Thymus (tissue), 14 donors: ENCODE measurements around the gene TMEM247. TPM values are rescaled to one million over a fixed set of nuclear protein-coding genes. Genes with fewer than 3 reads are reported as not detected.

Source experiments
- DNase-seq, 9 donors: peaks; one replicate each; pipeline ENCODE4 v3.0.0-alpha.2; 2013; ENCODE audit warnings: low spot score in 9 of 9, low read depth in 6 of 9, missing footprints in 1 of 9
- H3K27ac ChIP-seq, 2 donors: one replicate each; pipeline ENCODE4 v1.5.1; 2013; ENCODE audit warnings: control low read depth in 1 of 2, low read depth in 1 of 2, low read length in 1 of 2, mild to moderate bottlenecking in 1 of 2, moderate library complexity in 1 of 2
- H3K27me3 ChIP-seq, 2 donors: one replicate each; pipeline ENCODE4 v1.5.1; 2013; ENCODE audit warnings: low read length in 1 of 2; ENCODE audit not compliant: control insufficient read depth in 2 of 2, insufficient read depth in 1 of 2
- H3K36me3 ChIP-seq, 2 donors: one replicate each; pipeline ENCODE4 v1.5.1; 2013; ENCODE audit warnings: low read length in 1 of 2, mild to moderate bottlenecking in 1 of 2, moderate library complexity in 1 of 2; ENCODE audit not compliant: control insufficient read depth in 2 of 2, insufficient read depth in 2 of 2
- H3K4me1 ChIP-seq, 2 donors: one replicate each; pipeline ENCODE4 v1.5.1; 2013; ENCODE audit warnings: low read length in 2 of 2; ENCODE audit not compliant: control insufficient read depth in 2 of 2, insufficient read depth in 2 of 2
- H3K4me3 ChIP-seq, 2 donors: one replicate each; pipeline ENCODE4 v1.5.1; 2013; ENCODE audit warnings: low read length in 2 of 2, control low read depth in 1 of 2, mild to moderate bottlenecking in 1 of 2
- H3K9me3 ChIP-seq, 2 donors: one replicate each; pipeline ENCODE4 v1.5.1; 2013; ENCODE audit warnings: low read length in 1 of 2, mild to moderate bottlenecking in 1 of 2; ENCODE audit not compliant: control insufficient read depth in 2 of 2, insufficient read depth in 1 of 2
- WGBS: extraction: QIAGEN DNeasy Blood & Tissue Kit; methylation state at CpG from one replicate; pipeline ENCODE4 v1.1.7; 2013; 5-methylcytosine and 5-hydroxymethylcytosine counted together
- long read RNA-seq, 10 donors: transcript quantifications; one replicate each; lab custom pipeline, GENCODE V29; 2026
- polyA plus RNA-seq: library from polyadenylated mRNA; stranded (reverse); fragments of 200-250 nt; gene quantifications from one replicate; pipeline ENCODE4 v1.2.3, GENCODE V29; 2013
- total RNA-seq: library from RNA; stranded (reverse); fragments of 120-200 nt; gene quantifications from one replicate; pipeline ENCODE4 v1.2.4, GENCODE V29; 2013
- donor health status: healthy.

Gene TMEM247
- total RNA-seq = not detected
- polyA plus RNA-seq = not detected
- long read RNA-seq, donor 1 = 0 reads
- long read RNA-seq, donor 2 = 0 reads
- long read RNA-seq, donor 3 = 0 reads
- long read RNA-seq, donor 4 = 0 reads
- long read RNA-seq, donor 5 = 0 reads
- long read RNA-seq, donor 6 = 0 reads
- long read RNA-seq, donor 7 = 0 reads
- long read RNA-seq, donor 8 = 0 reads
- long read RNA-seq, donor 9 = 0 reads
- long read RNA-seq, donor 10 = 0 reads

DNA sequence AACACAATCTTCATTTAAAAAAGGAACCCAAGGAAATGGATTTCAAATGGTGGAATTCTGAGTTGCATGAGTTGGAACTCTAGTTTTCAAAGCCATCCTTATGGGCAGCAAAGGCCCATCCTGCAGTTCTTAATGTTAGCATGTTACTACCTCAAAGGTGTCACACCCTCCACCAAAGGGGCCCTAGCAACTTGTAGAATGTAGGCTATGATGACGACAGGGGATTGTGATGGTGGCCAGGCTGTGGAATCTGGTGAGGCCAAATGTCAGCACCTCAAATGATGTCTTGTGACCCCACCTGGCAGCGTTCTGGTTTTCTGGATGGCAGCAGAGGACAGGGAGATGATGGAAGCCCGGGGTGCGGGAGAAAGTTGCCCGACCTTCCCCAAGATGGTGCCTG is at the start of gene TMEM247:
TSS of gene TMEM247 (plus strand) at position 301 of the 400 bp plus-strand sequence.
- Histone ChIP-seq H3K4me1 (peaks cover 0 to 9% of the 10 kb centered on the region in 2 donors), H3K4me3 (no peak within 1 kb of the TSS), H3K9me3 (peaks cover 0 to 4% of the 10 kb centered on the region in 2 donors), H3K27me3 (peaks cover 0 to 3% of the 10 kb centered on the region in 2 donors), H3K27ac (no peak within 1 kb of the TSS), H3K36me3 (no peaks in the 10 kb centered on the region)
- DNase-seq = no peak
- 78% methylated on average over 5 of the region's 5 CpGs for WGBS

DNA sequence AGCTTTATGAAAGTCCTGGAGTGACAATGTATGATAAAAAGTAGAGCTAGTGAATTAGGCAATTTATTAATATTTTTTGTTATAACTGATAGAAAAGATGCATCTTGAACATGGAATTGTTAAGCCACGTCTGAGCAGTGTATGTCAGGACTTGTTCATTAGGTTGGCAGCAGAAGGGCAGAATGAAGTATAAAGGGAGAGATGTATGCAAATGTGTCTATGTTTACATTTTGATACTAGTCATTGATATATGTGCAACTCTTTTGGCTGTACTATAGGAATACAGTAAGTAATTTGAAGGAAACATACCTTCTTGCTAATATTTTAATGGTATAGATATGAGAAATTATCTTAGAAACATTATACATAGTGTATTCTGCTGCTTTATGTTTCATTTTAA is 49.0 kb upstream of the TMEM247 start:
- DNase-seq = no peak
- Histone ChIP-seq H3K27ac (no peak overlapping the region), H3K9me3 (peaks cover 0 to 9% of the 10 kb centered on the region in 2 donors), H3K4me1 (peaks cover 15 to 21% of the 10 kb centered on the region in 2 donors), H3K4me3 (no peak overlapping the region), H3K36me3 (no peaks in the 10 kb centered on the region), H3K27me3 (no peaks in the 10 kb centered on the region)
- WGBS = 94% methylated on average over 1 of the region's 1 CpG

DNA sequence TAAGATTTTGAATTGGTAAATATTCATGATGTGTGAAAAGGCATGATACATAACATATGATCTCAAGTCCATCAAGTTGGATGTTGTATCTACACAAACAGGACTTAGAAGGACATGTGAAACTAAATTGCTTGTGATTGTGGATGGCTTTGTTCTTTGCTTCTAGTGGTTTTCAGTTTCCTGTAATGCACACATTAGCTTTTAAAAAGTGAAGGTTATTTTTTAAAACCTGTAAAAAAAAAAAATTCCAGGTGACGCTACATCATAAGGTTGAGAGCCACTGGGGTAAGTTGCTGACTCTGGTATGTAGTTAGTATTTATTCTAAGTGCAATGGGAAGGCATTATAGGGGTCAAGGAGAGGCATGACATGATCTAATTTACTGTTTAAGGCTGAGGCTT is 48.4 kb upstream of the TMEM247 start:
- 8% methylated on average over 1 of the region's 1 CpG for WGBS
- Histone ChIP-seq H3K4me3 (no peak overlapping the region), H3K4me1 (peaks cover 15 to 21% of the 10 kb centered on the region in 2 donors), H3K27ac (no peak overlapping the region), H3K27me3 (no peaks in the 10 kb centered on the region), H3K9me3 (peaks cover 0 to 9% of the 10 kb centered on the region in 2 donors), H3K36me3 (no peaks in the 10 kb centered on the region)
- peak in 1 of 9 donors; percentile 27 for DNase-seq

DNA sequence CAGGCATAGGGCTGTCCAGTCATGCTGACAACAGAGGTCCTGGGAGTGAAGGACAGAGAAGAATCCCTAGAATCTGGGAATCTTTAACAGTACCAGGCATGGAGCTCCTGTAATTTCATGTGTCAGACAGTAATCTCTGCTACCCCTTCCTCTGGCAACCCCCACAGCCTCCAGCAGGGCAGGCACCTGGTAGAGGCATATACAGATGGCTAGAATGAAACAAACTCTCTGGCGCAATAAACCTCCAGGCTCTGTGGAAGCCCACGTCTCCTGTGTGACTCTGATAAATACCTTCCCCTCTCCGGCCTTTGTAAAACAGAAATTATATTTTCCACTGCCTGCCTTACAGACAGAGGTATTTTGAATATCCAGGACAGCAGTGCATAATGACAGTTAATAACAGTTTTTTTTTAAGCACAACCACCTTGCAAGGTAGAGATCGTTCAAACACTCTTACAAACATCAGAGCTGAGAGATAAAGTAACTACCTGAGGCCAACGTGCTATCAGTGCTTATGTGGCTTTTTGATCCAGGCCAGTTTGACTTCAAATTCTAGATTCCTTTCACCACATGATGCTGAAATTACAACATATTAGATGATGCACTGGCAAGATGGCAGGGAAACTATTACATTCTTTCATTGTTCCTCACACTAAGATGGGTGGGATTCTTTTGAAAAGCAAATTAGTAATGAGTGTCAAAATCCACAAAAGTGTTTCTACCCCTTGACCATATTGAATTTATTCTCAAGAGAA is 47.7 kb upstream of the TMEM247 start:
- Histone ChIP-seq H3K4me1 (peaks cover 15 to 21% of the 10 kb centered on the region in 2 donors), H3K4me3 (no peak overlapping the region), H3K9me3 (peaks cover 0 to 9% of the 10 kb centered on the region in 2 donors), H3K27ac (no peak overlapping the region), H3K27me3 (no peaks in the 10 kb centered on the region), H3K36me3 (no peaks in the 10 kb centered on the region)
- DNase-seq = peak in 4 of 9 donors; percentile 18 to 59 (median 34)
- WGBS = 35% methylated on average over 5 of the region's 5 CpGs

DNA sequence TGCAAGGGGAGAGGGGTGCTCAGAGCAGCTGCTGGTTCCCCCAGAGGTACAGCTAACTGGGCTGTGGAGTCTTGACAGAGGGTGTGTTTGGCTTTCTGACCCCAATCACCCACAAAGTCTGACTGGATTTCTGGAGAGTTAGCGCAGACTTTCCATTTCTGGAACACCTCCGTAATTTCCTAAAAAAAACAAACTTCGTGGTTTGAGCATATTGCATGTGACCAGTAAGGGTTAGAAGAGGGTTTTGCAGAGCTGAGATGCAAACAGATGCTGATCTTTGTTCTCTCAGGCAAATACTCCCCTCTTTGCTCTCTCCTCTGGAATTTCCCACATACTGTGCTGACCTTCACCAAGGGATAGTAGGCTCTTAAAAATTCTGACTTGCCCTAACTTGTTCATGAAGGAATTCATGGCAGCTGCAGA is 44.5 kb upstream of the TMEM247 start:
- Histone ChIP-seq H3K36me3 (no peaks in the 10 kb centered on the region), H3K4me1 (peaks cover 23 to 24% of the 10 kb centered on the region in 2 donors), H3K4me3 (no peak overlapping the region), H3K27me3 (no peaks in the 10 kb centered on the region), H3K27ac (no peak overlapping the region), H3K9me3 (no peaks in the 10 kb centered on the region)
- DNase-seq = no peak
- WGBS = 67% methylated on average over 3 of the region's 3 CpGs

DNA sequence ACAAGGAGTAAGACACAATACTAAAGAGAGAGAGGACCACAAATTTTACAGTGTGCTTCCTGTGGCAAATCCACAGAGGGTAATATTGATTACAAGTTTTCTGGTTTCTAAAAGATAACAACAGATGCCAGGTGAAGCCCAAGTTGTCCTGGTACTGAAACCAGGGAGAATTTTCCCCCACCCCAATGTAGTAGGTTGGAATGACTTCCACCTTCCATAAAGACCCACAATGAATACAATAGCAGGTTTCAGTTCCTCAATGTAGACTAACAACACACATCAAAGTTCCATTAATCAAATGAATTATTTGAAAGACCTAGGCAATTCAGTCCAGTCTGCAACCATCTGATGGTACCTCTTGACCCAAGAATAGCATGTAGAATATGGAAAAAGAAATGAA is 44.0 kb upstream of the TMEM247 start:
- no peak for DNase-seq
- Histone ChIP-seq H3K4me3 (no peak overlapping the region), H3K27ac (no peak overlapping the region), H3K9me3 (no peaks in the 10 kb centered on the region), H3K4me1 (peaks cover 28 to 29% of the 10 kb centered on the region in 2 donors), H3K36me3 (no peaks in the 10 kb centered on the region), H3K27me3 (no peaks in the 10 kb centered on the region)

DNA sequence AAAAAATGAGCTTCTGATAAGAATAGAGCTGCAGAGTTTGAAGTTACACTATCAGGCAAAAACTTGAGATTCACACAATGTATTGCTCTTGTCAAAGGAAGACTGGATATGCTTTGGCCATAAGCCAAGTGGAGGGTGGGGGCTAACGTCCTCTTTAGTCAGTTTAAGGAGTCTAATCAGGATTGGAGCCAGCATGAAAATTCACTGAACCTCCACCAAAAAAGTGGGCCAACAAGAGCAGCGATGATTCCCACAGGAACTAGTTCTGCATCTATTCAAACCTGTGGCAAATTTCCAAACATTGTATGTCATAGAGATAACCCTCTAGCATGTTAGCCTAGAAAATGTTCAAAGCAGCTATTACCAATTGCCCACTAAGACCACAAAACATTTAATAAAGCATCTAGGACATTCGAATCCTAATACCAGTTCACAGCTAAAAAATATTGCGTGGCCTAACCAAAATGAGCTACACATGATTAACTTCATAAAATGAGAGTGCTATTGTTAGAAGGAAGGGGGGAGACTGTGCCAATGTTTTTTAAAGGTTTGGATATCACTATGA is 43.5 kb upstream of the TMEM247 start:
- Histone ChIP-seq H3K9me3 (no peaks in the 10 kb centered on the region), H3K4me1 (peaks cover 33% of the 10 kb centered on the region in 2 donors), H3K27me3 (no peaks in the 10 kb centered on the region), H3K27ac (no peak overlapping the region), H3K4me3 (no peak overlapping the region), H3K36me3 (no peaks in the 10 kb centered on the region)
- DNase-seq = no peak
- 93% methylated on average over 4 of the region's 4 CpGs for WGBS

DNA sequence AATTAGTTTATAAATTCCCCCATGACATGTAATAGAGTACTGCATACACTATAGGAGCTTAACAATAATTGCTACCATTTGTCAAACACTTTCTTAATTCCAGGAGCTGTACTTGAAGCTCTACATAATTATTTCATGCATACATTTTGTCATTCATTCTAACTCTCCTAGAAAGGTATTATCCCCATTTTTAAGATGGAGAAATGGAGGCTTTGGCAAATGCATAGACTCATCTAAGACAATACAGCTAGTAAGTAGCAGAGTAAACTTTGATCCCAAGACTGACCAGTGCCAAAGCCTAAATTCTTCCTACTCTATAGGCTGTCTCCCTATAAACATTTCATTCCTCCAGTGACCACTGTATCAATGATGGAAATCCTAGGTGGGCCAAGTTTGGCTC is 42.6 kb upstream of the TMEM247 start:
- Histone ChIP-seq H3K9me3 (no peaks in the 10 kb centered on the region), H3K4me3 (no peak overlapping the region), H3K27me3 (no peaks in the 10 kb centered on the region), H3K4me1 (peaks cover 25% of the 10 kb centered on the region in 2 donors), H3K27ac (no peak overlapping the region), H3K36me3 (no peaks in the 10 kb centered on the region)
- no peak for DNase-seq

DNA sequence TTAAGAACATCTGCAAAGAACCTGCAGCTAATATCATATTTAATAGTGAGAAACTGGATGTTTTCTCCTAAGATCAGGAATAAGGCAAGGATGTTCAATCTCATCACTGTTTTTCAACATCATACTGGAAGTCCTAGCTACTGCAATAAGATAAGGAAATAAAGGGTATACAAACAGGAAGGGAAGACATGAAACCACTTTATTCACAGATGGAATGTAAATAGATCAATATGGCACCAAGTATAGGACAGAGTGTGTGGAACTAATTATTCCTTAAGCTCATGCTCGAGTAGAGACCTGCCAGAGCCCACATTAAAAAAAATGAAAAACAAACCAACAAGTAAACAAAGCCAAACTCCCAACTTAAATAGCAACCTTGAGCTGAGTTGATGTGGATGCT is 41.3 kb upstream of the TMEM247 start:
- Histone ChIP-seq H3K4me1 (peaks cover 18 to 19% of the 10 kb centered on the region in 2 donors), H3K27me3 (no peaks in the 10 kb centered on the region), H3K27ac (no peak overlapping the region), H3K4me3 (no peak overlapping the region), H3K9me3 (no peaks in the 10 kb centered on the region), H3K36me3 (no peaks in the 10 kb centered on the region)
- WGBS = 94% methylated on average over 1 of the region's 1 CpG
- DNase-seq = no peak
